OCI-LY3 (cell line): ENCODE measurements around the gene CCIN.

Source experiments
- H2AFZ ChIP-seq: fragments of 200-600, 300-600 bp; shearing (Covaris generic); 2 replicates; pipeline ENCODE4 v1.6.0; 2014; ENCODE audit warnings: antibody characterized with exemption, low read depth, low read length
- H3K27ac ChIP-seq: fragments of 200-600, 300-600 bp; sonication (generic); 2 replicates; pipeline ENCODE4 v1.5.1; 2014; ENCODE audit warnings: mild to moderate bottlenecking, low read length, moderate library complexity, mixed read lengths
- H3K27me3 ChIP-seq: fragments of 200-600, 300-600 bp; sonication (generic); 2 replicates; pipeline ENCODE4 v1.6.1; 2014; ENCODE audit warnings: low read depth, low read length, mixed read lengths
- H3K36me3 ChIP-seq: fragments of 200-600, 300-600 bp; sonication (generic); replicated peaks from 2 replicates; pipeline ENCODE3; 2014; ENCODE audit warnings: low read depth, low read length, mixed read lengths
- H3K4me1 ChIP-seq: fragments of 300-600, 200-600 bp; sonication (generic); 2 replicates; pipeline ENCODE4 v1.6.1; 2014; ENCODE audit warnings: low read length, mixed read lengths
- H3K4me2 ChIP-seq: fragments of 200-600, 300-600 bp; sonication (generic); 2 replicates; pipeline ENCODE4 v1.6.1; 2014; ENCODE audit warnings: low read length, mixed read lengths
- H3K4me3 ChIP-seq: fragments of 300-600, 200-600 bp; sonication (generic); 2 replicates; pipeline ENCODE4 v1.5.1; 2014; ENCODE audit warnings: antibody characterized with exemption, mild to moderate bottlenecking, low read length, moderate library complexity
- H3K79me2 ChIP-seq: fragments of 300-600, 200-600 bp; shearing (Covaris generic); 2 replicates; pipeline ENCODE4 v1.6.1; 2014; ENCODE audit warnings: mild to moderate bottlenecking, low read length, mixed read lengths
- H3K9ac ChIP-seq: fragments of 300-600, 200-600 bp; shearing (Covaris generic); 2 replicates; pipeline ENCODE4 v1.6.0; 2014; ENCODE audit warnings: mild to moderate bottlenecking, low read length, moderate library complexity
- H3K9me3 ChIP-seq: fragments of 200-600, 300-600 bp; shearing (Covaris generic); 2 replicates; pipeline ENCODE4 v1.6.1; 2014; ENCODE audit warnings: low read length, mixed read lengths; ENCODE audit not compliant: insufficient read depth
- H4K20me1 ChIP-seq: fragments of 200-600, 300-600 bp; sonication (generic); 2 replicates; pipeline ENCODE4 v1.6.1; 2016; ENCODE audit warnings: low read length, mixed read lengths; ENCODE audit not compliant: insufficient read depth
- EZH2phosphoT487 ChIP-seq: fragments of 200-600 bp; shearing (Covaris generic); IDR thresholded peaks from 2 replicates; pipeline ENCODE4 v1.6.1; 2018; ENCODE audit warnings: antibody characterized with exemption, mixed run types, low read depth
- TF ChIP-seq, protein P1 (sequence below): fragments of 200-600, 300-600 bp; sonication (generic); IDR thresholded peaks from 2 replicates; pipeline ENCODE4 v1.5.1; 2014; ENCODE audit warnings: antibody characterized with exemption, low read length, low read depth

Gene CCIN

DNA sequence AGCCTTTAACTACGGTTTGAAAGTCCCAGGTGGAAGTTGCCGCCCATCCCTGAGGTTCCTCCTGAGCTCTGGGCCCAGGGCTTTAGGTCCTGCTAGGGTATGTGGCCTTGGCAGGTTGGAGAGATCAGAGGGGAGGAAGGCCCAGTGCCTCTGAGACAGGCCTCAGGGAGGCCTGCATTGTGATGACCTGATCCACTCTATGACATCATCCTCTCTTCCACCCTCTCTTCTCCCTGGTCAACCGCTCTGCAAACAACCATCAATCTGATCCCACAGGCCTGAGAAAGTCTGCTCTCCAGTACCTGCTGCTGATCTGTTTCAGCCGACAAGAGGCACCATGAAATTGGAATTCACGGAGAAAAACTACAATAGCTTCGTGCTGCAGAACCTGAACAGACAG, at the start of gene CCIN:
TSS of gene CCIN (plus strand) at position 223 of the 400 bp plus-strand sequence. CDS start at position 338, 115 bp downstream.
- no peak within 1 kb of the TSS for H3K4me3 ChIP-seq
- no peaks in the 10 kb centered on the region for H3K79me2 ChIP-seq
- no peak within 1 kb of the TSS for H3K27ac ChIP-seq
- H3K9ac ChIP-seq, result no peak within 1 kb of the TSS
- TF ChIP-seq EZH2phosphoT487, result no peak
- TF ChIP-seq, protein P1, sequence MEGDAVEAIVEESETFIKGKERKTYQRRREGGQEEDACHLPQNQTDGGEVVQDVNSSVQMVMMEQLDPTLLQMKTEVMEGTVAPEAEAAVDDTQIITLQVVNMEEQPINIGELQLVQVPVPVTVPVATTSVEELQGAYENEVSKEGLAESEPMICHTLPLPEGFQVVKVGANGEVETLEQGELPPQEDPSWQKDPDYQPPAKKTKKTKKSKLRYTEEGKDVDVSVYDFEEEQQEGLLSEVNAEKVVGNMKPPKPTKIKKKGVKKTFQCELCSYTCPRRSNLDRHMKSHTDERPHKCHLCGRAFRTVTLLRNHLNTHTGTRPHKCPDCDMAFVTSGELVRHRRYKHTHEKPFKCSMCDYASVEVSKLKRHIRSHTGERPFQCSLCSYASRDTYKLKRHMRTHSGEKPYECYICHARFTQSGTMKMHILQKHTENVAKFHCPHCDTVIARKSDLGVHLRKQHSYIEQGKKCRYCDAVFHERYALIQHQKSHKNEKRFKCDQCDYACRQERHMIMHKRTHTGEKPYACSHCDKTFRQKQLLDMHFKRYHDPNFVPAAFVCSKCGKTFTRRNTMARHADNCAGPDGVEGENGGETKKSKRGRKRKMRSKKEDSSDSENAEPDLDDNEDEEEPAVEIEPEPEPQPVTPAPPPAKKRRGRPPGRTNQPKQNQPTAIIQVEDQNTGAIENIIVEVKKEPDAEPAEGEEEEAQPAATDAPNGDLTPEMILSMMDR, result no peak
- H3K36me3 ChIP-seq, result no peaks in the 10 kb centered on the region
- no peaks in the 10 kb centered on the region for H3K9me3 ChIP-seq
- H4K20me1 ChIP-seq, result no peaks in the 10 kb centered on the region
- H2AFZ ChIP-seq, result no peak within 1 kb of the TSS
- H3K27me3 ChIP-seq, result peaks cover 11% of the 10 kb centered on the region
- H3K4me2 ChIP-seq, result no peak within 1 kb of the TSS
- no peaks in the 10 kb centered on the region for H3K4me1 ChIP-seq

DNA sequence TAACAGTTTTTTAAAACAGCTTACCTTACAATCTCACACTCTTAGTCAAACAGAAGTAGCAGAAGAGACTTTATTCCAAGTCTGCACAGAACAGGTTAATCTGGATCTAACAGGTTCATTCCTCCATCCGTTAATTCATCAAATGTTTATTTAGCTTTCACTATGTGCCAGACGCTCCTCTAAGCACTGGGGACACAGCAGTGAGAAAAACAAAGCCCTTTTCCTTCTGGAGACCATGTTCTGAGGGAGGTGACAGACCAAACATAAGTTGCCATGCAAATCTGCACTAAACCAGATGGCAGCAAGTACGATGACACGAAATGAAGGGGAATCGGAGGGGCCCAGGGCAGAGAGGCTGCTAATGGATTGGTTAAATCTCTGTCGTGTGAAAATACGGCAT, 49.7 kb upstream of the CCIN start:
- no peaks in the 10 kb centered on the region for H4K20me1 ChIP-seq
- no peak overlapping the region for H3K9ac ChIP-seq
- no peak overlapping the region for H3K4me3 ChIP-seq
- no peak for TF ChIP-seq EZH2phosphoT487
- TF ChIP-seq, protein P1, result no peak
- no peaks in the 10 kb centered on the region for H3K9me3 ChIP-seq
- H3K4me1 ChIP-seq, result no peaks in the 10 kb centered on the region
- no peaks in the 10 kb centered on the region for H3K79me2 ChIP-seq
- no peak overlapping the region for H3K27ac ChIP-seq
- no peaks in the 10 kb centered on the region for H3K27me3 ChIP-seq
- no peak overlapping the region for H2AFZ ChIP-seq
- H3K36me3 ChIP-seq, result no peaks in the 10 kb centered on the region
- H3K4me2 ChIP-seq, result no peak overlapping the region

DNA sequence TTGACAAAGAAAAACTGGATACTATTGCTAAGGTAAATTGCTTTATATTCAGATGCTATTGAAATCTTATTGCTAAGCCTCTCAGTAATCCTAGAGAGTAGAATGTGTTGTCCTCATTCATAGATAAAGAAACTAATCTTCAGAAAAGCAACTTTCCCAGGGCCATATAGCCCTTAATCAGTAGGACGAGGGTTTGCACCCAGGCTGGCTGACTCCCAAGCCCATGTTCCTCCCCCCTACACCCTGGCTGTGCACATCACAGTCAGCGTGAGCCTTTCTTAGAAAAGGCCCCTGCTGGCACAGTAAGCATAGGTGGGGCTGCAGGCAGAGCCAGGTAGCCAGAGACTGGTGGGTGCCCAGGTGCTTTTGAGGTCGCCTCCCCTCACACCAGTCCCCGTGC, 48.5 kb upstream of the CCIN start:
- H3K27me3 ChIP-seq, result no peaks in the 10 kb centered on the region
- H3K9me3 ChIP-seq, result no peaks in the 10 kb centered on the region
- H3K27ac ChIP-seq, result no peak overlapping the region
- H2AFZ ChIP-seq, result no peak overlapping the region
- no peaks in the 10 kb centered on the region for H4K20me1 ChIP-seq
- no peak overlapping the region for H3K9ac ChIP-seq
- no peaks in the 10 kb centered on the region for H3K79me2 ChIP-seq
- H3K4me2 ChIP-seq, result no peak overlapping the region
- TF ChIP-seq, protein P1, result no peak
- no peak for TF ChIP-seq EZH2phosphoT487
- no peak overlapping the region for H3K4me3 ChIP-seq
- no peaks in the 10 kb centered on the region for H3K4me1 ChIP-seq
- H3K36me3 ChIP-seq, result no peaks in the 10 kb centered on the region

DNA sequence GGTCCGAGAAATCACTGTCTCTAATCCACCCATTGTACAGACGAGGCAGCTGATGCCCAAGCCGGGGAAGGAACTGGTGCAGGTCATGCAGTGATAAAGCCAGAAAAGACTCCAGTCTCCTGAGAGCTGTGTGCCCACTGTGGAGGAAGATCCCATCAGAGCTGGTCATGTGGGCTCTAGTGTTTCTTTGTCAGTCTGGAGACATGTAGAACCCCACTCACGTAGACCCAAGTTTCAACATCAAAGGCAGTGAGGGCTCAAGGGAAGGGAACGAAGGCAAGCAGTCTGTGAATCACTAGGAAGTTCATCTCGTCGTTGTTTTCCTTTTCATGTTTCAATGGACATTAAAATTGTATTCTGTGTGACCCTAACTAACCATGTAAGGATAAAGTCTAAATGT, 47.2 kb upstream of the CCIN start:
- H3K4me3 ChIP-seq, result no peak overlapping the region
- H3K9ac ChIP-seq, result no peak overlapping the region
- H3K9me3 ChIP-seq, result no peaks in the 10 kb centered on the region
- H3K36me3 ChIP-seq, result no peaks in the 10 kb centered on the region
- H3K27ac ChIP-seq, result no peak overlapping the region
- H3K79me2 ChIP-seq, result no peaks in the 10 kb centered on the region
- H2AFZ ChIP-seq, result no peak overlapping the region
- TF ChIP-seq, protein P1, result no peak
- no peak for TF ChIP-seq EZH2phosphoT487
- no peaks in the 10 kb centered on the region for H3K27me3 ChIP-seq
- no peaks in the 10 kb centered on the region for H3K4me1 ChIP-seq
- no peak overlapping the region for H3K4me2 ChIP-seq
- H4K20me1 ChIP-seq, result no peaks in the 10 kb centered on the region
